ENCODE measurements around the gene SPINT3.
"Not testable (repeated sequence)": the region's sequence is repeated elsewhere in the genome, so short reads cannot be mapped to it uniquely, and the experiment has no call there.

Gene SPINT3

GRCh38 chr20:45502561-45502960 lies 12.9 kb downstream of the SPINT3 start:
- no peak for DNase-seq

- DNase-seq, result no peak
These were observed 13.8 kb downstream of the SPINT3 start for GRCh38 chr20:45501600-45501999.

- no peak for DNase-seq
These were observed 15.4 kb downstream of the SPINT3 start for GRCh38 chr20:45500022-45500421.

GRCh38 chr20:45497971-45498494 lies 17.4 kb downstream of the SPINT3 start:
- DNase-seq, result no peak

GRCh38 chr20:45496166-45496565 lies 19.3 kb downstream of the SPINT3 start:
- no peak for DNase-seq

- no peak for DNase-seq
These were observed 19.9 kb downstream of the SPINT3 start for GRCh38 chr20:45495501-45495941.

GRCh38 chr20:45489083-45489531 lies 26.3 kb downstream of the SPINT3 start:
- DNase-seq, result no peak

- no peak for DNase-seq
These were observed 28.2 kb downstream of the SPINT3 start for GRCh38 chr20:45487231-45487635.

- DNase-seq, result no peak
These were observed 30.0 kb downstream of the SPINT3 start for GRCh38 chr20:45485388-45485787.

GRCh38 chr20:45484676-45485075 lies 30.7 kb downstream of the SPINT3 start:
- DNase-seq, result no peak

GRCh38 chr20:45479822-45480221 lies 35.6 kb downstream of the SPINT3 start:
- no peak for DNase-seq

GRCh38 chr20:45477530-45478148 lies 37.8 kb downstream of the SPINT3 start:
- DNase-seq, result not testable (repeated sequence)

- not testable (repeated sequence) for DNase-seq
These were observed 43.1 kb downstream of the SPINT3 start for GRCh38 chr20:45472286-45472685.

- no peak for DNase-seq
These were observed 44.5 kb downstream of the SPINT3 start for GRCh38 chr20:45470937-45471336.

GRCh38 chr20:45470262-45470931 lies 45.0 kb downstream of the SPINT3 start:
- DNase-seq, result no peak

- DNase-seq, result no peak
These were observed 45.8 kb downstream of the SPINT3 start, which contains the start of gene WFDC2 for GRCh38 chr20:45469336-45470261. TSS of gene WFDC2 (plus strand) at chr20:45469753. CDS start at chr20:45469782, 29 bp downstream.

GRCh38 chr20:45467861-45468260 lies 47.6 kb downstream of the SPINT3 start:
- no peak for DNase-seq

- no peak for DNase-seq
These were observed 48.2 kb downstream of the SPINT3 start for GRCh38 chr20:45467172-45467571.

- DNase-seq, result no peak
These were observed 49.7 kb downstream of the SPINT3 start for GRCh38 chr20:45465491-45466266.

- no peak for DNase-seq
These were observed 51.7 kb downstream of the SPINT3 start for GRCh38 chr20:45463709-45464108.

- no peak for DNase-seq
These were observed 52.5 kb downstream of the SPINT3 start for GRCh38 chr20:45462711-45463509.

Data from fibroblast of skin of back (primary cell).